Epithelial cell of proximal tubule (primary cell): Measurements from ENCODE around the gene MITF. TPM values are rescaled to one million over a fixed set of nuclear protein-coding genes. Genes with fewer than 3 reads are reported as not detected.
A peak's percentile ranks its signal among the peaks of the same experiment; 100 is the strongest.

Source experiments
- DNase-seq: peaks from one replicate; pipeline ENCODE4 v3.0.0-alpha.2; 2011; ENCODE audit warnings: low read depth
- H3K4me3 ChIP-seq: 2 replicates; pipeline ENCODE4 v1.5.1; 2011; ENCODE audit warnings: low read depth, mild to moderate bottlenecking, low read length
- total RNA-seq: library from RNA; depleted of rRNA; stranded (reverse); fragments of >200 nt; gene quantifications from 2 replicates; pipeline ENCODE4 v1.2.3, GENCODE V29; 2015
- TF ChIP-seq, protein P1 (sequence below): conservative IDR thresholded peaks from 2 replicates; pipeline ENCODE4 v1.5.1; 2012; ENCODE audit warnings: low read depth, mild to moderate bottlenecking, low read length

The MITF gene
- total RNA-seq, 1 donor from 2014 or later, result 59.7 TPM

DNA sequence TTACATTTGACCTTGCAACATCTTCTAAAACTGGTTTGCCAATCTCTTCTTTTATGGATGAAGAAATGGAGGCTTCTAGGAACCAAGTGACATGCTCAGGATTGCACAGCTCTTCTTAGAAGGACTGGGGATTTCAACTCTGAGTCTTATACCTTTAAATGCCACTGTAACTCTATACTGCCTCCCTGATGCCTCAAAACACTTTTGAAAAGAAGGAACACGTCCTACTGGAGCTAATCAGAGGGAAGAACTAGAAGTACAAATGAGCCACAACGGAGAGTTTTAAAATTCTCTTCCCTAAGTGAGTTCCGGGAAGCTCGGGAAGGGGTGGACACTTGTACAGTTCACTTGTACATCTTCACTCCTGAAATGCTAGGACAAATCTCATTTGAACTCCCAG lies 949 bp upstream of the MITF start:
- TF ChIP-seq, protein P1, sequence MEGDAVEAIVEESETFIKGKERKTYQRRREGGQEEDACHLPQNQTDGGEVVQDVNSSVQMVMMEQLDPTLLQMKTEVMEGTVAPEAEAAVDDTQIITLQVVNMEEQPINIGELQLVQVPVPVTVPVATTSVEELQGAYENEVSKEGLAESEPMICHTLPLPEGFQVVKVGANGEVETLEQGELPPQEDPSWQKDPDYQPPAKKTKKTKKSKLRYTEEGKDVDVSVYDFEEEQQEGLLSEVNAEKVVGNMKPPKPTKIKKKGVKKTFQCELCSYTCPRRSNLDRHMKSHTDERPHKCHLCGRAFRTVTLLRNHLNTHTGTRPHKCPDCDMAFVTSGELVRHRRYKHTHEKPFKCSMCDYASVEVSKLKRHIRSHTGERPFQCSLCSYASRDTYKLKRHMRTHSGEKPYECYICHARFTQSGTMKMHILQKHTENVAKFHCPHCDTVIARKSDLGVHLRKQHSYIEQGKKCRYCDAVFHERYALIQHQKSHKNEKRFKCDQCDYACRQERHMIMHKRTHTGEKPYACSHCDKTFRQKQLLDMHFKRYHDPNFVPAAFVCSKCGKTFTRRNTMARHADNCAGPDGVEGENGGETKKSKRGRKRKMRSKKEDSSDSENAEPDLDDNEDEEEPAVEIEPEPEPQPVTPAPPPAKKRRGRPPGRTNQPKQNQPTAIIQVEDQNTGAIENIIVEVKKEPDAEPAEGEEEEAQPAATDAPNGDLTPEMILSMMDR, result no peak
- peak overlapping the region; percentile 90 for H3K4me3 ChIP-seq

DNA sequence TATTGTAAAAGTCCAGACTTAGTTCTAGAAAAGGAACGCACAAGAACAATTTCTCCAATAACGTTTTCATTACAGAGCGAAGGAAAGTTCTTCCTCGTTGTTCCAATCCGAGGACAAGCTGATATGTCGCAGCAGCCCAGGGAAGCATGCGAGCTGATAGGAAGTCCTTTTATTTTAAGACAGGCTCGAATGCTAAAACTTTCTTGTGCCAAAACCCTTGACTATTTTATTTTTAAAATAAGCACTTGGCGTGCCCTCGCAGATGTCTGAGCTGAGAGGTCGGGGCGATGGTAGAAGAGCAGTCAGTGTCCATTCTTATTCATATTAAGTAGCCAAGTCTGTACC lies 433 bp upstream of the MITF start:
- no peak for DNase-seq
- H3K4me3 ChIP-seq, result peak overlapping the region; percentile 90
- TF ChIP-seq, protein P1, result no peak

More for the DNA sequence above, 949 bp upstream of the MITF start:
- no peak for DNase-seq

DNA sequence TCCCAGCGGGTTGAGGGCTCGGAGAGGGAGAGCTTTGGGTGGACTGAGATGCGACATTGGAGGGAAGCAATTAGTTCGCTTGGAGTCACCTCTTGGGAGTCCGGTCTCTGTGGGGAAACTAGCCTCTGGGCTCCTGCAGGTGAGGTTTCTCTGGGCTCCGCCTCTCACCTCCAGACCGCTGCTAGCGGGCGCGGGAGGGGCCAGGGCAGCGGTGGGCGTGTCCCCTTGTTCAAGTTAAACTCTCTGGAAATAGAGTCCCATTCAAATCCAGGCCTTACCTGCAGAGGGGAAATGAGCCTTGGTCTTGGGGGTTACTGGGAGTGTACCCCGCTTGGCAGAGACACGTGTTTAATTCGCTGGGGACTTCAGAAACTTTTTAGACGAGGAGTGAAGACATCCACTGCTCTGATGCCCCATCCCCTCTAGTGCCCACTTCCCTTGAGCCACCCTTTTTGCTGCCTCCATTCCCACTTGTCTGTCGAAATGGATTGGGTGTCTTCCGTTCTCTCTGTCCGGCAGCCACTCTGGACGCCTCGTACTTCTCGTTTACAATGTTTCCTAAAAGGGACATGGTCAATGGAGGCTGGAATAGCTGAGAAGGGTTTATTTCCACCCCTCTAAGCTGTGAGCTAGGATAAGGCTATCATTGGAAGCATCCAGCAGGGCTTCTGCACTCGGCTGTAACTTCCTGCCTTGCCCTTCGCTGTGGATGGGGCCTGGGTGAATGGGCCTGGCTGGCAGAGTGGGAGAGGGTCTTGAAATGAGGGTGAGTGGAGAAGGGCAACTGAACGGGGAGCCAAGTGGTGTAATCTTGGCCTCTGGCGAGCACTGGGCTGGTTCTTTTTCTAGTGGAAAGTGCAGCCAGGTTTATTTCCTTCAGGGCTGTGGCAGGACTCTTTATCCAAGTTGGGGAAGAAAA lies 1.1 kb downstream of the MITF start:
- TF ChIP-seq, protein P1, result no peak
- H3K4me3 ChIP-seq, result peak overlapping the region; percentile 90
- DNase-seq, result no peak

DNA sequence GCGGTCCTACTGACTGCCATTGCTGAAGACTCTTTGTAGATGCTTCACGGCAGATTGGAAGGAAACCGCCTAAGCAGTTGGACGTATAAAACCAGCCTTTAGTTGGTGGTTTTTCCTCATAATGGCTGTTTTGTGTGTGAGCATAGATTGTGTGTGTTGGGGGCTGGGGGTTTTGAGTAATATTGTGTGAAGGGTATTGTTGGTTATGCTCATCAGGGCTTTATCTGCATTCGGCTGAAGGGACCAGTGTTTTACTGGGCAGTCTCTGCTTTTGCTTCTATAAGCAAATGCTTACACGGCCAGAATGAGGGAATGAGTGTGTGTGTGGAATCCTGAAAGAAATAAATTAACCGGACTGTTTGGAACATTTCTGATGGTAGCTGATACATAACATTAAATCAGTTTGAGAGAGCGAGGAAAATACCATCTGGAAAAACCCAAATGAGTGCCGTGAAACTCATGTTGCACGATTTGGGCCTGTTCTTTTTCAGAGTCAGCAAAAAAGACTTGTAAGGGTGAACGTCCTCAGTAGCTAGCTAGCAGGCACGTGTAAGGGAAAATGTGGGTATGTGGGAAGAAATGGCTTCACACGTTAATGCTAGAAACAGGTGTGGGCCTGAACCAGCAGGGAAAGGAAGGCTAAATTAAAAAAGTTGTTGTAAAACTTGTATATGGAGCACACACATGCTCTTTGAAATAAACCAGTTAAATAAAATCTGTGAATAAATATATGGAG lies 1.9 kb downstream of the MITF start:
- TF ChIP-seq, protein P1, result no peak
- DNase-seq, result no peak
- peak overlapping the region; percentile 90 for H3K4me3 ChIP-seq

DNA sequence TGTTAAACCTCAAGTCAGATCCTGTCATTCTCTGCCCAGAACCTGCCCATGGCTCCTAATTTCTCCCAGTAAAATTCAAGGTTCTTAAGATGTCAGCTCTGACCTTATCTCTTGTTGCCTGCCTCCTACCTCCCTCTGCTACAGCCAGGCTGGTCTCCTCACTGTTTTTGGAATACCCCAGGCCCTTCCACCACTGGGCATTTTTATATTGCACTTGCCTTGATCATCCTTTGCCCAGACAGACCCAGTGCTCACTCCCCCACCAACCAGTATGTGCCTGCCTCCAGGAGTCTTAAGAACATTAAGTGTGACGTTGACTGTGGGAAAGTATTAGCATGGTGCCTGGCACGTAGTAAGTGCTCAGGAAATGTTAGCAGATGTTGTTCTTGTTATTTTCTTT lies 3.1 kb downstream of the MITF start:
- no peak overlapping the region for H3K4me3 ChIP-seq
- TF ChIP-seq, protein P1, result no peak
- DNase-seq, result no peak

DNA sequence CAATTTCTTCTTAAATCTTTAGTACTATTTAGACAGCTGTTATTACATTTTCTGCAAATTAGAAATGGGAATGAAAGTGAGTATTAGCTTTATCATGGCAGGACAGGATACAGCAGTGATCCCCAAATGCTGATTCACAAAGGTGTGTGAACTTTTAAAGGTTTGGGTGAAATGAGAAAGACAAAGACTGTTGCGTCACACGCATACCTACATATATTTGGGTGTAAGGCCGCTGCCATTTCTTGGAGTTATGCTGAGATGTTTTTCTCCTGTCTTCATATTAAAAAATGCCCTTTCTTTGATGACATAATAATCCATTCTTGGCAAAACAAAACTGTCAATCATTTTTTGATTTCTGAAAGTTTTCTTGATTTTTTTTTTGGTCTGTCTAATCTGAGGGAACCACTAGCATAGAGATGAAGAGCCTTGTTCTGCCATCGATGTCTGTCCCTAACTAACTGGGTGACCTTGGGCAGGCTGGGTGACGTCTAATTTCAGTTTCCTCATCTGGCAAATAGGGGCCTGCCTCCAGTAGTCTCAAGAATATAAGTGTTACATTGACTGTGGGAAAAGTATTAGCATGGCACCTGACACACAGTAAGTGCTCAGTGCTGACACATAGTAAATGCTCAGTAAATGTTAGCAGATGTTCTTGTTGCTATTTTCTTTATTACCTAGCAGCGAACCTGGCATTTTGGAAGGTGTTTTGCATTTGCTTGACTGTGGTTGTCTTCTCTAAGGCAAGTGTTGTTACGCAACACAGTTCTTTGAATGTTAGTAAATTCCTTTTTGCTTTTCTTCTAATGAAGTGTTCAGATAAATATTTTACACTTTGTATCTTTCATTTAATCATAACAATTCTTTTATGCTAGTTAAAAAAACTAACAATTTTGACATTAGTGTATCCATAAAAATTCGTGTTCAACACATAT lies 5.0 kb downstream of the MITF start:
- no peak overlapping the region for H3K4me3 ChIP-seq
- TF ChIP-seq, protein P1, result no peak
- no peak for DNase-seq
